Fibroblast of upper back skin (primary cell): Measurements from ENCODE around the gene DPEP3.
A peak's percentile ranks its signal among the peaks of the same experiment; 100 is the strongest.
"Not testable (repeated sequence)": the region's sequence is repeated elsewhere in the genome, so short reads cannot be mapped to it uniquely, and the experiment has no call there.

Experiments used
- DNase-seq: peaks from one replicate; pipeline ENCODE4 v3.0.0-alpha.2; 2013

The DPEP3 gene

DNA sequence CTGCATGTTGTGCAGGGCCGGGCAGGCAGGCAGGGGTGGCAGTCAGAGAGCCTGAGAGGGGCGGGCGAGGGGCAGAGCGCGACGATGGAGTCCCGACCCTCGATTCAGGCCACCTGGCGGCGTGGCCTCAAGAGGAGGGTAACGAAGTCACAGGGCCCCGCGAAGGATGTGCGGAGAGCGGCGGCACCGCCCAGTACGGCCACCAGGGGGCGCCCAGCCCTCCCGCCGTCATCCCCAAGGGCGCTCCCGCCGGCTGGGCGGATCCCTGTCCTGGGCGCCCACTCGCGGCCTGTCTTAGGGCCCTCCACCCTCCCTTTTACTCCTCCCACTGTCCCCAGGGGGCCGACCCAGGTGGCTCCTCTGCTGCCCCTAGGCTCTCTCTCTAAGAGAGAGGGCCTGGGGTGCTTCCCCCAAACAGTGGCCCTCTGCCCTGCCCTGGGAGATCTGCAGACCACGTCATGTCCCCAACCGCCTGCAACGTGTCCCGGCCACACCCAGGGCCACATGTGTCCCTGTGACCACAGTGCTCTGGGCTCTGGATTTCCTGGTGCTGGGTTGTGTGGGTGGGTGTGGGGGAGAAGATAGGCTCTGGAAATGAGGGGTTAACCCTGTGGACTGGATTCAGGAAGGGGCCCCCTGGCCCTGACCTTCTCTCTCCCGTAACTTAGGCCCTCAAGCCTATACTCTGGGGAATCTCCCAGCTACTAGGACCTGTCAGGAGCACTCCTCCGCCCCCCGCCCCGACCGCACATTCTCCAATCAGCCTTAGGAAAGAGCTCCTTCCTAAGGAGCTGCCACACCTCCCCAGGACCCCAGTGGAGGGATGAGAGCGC lies 13.1 kb upstream of the DPEP3 start:
- peak; percentile 73 for DNase-seq

DNA sequence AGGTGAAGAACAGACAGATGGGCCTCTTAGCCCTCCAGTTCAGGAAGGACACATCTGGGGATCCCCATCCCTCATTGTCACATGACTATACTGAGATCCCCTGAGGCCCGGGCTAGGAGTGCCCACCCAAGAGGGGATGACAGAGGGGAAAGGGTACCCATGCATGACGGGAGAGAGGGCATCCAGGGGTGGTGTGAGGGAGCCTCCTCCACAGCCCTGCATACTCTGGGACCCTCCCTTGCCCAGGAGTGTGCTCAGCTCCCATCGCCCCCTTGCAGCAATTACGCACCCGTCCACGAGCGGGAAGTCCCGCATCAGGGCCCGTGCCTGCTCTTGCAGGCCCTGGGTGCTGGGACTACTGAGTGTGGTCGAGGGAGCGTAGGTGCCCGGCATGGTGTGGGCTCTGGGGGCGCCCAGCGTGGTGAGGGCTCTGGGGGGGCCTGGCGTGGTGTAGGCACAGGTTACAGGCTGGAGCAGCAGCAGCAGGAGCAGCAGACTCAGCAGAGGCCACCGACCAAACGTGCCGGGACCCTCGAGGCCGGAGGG lies 12.4 kb upstream of the DPEP3 start:
- no peak for DNase-seq

DNA sequence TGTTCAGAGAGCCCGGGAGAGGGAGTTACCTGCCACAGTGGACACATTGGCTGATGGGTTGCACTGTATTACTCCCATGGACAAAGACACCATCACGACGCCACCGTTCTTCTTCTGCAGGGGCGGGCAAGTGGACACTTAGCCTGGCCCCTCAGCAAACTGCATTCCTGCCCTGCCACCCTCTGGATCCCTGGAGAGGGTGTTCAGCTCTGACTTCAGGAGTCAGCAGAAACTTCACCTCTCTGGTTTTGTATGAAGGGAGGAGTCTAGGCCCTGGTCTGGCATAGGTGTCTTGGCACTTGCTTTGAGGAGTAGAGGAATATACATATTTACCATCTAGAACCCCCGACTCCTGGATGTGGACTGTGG lies 9.7 kb upstream of the DPEP3 start:
- no peak for DNase-seq

DNA sequence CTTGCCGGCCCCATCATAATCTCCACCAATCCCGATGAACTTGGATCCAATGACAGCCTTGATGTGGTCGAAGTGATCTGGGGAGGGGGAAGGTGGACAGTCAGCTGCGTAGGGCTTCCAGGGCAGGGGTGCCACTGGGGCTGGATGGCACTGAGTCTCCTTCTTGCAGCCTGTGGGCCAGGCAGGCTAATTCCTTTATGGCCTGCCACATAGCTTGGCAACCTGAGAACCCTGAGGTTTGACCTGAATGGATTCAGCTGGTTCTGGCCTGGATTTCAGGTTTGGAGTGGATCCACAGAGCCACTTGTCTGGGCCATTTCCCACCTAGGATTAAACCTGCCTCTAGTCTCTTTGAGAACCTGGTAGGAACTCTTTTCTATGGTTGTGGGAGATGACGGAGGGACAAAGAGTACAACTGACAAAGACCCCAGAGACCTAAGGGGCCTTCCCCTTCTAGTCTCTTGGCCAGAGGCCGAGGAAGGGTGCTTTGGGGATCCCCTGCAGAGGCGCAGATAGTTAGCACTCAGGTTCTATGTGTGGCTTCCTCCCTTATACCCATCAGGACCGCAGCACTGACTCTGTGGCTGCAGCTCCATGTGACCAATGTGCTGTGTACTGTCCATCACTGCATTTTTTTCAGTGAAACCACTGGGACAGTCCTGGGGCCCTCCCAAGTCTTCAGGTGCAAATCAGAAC lies 9.2 kb upstream of the DPEP3 start:
- DNase-seq: no peak

DNA sequence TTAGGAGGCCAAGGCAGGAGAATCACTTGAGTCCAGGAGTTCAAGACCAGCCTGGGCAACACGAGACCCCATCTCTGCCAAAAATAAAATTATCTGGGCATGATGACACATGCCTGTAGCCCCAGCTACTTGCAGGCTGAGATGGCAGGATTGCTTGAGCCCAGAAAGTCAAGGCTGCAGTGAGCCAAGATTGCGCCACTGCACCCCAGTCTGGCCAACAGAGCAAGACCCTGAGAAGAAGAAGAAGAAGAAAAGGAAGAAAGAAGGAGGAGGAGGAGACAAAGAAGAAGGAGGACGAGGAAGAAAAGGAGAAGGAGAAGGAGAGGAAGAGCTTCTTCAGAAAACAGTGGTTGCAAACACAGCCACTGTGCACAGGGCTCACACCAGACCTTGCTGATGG lies 8.4 kb upstream of the DPEP3 start:
- no peak for DNase-seq

DNA sequence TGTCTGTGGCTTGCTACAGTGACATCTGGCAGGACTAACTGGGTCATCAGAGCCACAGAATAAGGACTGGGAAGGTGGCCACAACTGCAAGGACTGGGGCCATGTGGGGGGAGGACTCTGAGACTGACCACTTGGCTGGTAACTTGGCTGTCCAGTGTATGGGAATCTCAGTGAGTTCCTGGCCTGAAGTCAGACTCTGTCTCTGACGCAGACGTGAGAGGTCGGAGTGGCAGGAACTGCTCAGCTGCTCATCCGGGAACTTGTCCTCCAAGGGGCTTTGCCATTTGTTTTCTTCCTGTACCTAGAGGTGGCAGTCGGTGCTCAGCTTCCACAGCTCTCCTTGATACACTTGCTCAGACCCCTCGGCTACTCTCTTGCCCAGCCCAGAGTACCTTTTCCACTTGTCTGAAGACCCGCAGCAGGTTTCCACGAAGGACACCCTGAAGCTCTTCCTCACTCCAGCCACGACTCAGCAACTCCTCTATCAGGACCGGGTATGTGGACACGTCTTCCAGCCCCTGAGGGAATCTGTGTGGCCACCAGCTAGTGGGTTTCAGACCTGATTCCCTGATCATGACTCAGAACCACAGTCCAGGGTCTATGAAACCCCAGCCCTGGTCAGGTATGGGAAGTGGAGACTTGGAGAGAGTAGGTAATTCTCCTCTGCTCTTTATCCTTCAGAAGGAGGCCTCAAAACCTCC lies 7.3 kb upstream of the DPEP3 start:
- no peak for DNase-seq

DNA sequence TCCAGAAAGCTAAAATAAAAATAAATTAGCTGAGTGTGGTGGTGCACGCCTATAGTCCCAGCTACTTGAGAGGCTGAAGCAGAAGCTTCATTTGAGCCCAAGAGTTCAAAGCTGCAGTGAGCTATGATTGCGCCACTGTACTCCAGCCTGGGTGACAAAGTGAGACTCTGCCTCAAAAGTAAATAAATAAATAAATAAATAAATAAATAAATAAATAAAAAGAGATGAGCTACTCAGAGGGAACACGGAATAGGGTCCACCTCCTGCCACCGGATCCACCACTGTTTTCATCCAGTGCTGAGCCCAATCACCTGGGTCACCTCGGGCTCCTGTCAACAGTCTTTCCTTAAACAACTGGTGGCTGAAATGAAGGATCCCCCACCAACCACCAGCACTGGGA lies 6.7 kb upstream of the DPEP3 start:
- no peak for DNase-seq

DNA sequence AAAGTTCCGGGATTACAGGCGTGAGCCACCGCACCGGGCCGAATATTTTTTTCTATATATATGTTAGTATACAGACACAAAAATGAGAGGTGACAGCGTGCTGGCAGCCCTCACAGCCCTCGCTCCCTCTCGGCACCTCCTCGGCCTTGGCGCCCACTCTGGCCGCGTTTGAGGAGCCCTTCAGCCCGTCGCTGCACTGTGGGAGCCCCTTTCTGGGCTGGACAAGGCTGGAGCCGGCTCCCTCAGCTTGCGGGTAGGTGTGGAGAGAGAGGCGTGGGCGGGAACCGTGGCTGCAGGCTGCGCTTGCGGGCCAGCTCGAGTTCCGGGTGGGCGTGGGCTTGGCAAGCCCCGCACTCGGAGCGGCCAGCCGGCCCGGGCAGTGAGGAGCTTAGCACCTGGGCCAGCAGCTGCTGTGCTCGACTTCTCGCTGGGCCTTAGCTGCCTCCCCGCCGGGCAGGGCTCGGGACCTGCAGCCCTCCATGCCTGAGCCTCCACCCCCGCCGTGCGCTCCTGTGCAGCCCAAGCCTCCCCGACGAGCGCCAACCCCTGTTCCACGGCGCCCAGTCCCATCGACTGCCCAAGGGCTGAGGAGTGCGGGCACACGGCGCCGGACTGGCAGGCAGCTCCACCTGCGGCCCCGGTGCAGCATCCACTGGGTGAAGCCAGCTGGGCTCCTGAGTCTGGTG lies 1.9 kb upstream of the DPEP3 start:
- no peak for DNase-seq

DNA sequence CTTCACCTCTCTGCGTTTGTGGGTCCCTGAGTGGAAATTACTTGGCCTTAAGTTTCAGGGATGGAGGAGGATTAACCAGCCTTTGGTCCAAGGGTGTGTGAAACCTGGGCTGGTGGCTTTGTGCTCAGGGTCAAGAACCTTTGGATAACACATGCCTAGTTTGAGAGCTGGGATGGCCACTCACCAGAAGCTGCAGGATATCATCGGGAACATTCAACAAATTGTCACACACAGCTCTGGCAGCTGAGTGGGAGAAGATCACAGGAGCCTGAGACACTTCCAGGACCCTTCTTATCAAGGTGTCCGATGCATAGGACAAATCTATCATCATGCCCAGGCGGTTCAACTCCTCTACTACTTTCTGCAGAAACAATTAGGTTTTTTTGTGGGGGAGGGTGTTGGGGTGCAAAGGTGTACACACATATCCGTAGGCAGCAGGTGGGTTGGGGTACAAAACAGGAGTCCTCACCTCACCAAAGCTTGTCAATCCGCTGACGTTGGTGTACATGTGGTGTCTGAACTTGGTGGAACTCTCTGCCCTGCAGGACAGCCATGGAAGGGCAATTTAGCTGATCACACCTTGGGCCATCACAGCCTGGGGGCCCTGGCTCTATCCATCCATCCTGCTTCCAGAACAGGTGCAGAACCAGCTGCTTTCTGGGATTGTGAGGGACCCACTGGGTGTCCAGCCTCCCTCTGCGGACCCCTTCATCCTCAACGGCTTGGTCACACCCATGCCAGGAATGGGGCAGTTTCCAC lies 2.7 kb downstream of the DPEP3 start:
- no peak for DNase-seq

DNA sequence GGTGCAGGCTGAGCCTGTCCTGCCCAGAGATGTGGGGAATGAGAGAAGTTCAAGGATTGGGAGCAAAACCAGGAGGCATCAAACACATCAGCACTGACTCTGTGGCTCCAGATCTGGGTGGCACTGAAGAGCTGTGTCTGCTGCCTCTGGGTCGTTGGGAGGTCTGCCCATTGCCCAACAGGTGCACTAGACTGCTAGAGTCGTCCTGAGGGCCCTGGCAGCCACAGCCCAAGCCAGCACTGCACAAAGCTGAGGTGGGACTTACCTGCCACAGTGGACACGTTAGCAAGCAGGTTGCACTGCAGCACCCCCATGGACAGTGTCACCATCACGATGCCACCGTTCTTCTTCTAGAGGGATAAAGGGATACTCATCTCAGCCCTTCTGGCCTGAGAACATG lies 3.3 kb downstream of the DPEP3 start:
- no peak for DNase-seq

DNA sequence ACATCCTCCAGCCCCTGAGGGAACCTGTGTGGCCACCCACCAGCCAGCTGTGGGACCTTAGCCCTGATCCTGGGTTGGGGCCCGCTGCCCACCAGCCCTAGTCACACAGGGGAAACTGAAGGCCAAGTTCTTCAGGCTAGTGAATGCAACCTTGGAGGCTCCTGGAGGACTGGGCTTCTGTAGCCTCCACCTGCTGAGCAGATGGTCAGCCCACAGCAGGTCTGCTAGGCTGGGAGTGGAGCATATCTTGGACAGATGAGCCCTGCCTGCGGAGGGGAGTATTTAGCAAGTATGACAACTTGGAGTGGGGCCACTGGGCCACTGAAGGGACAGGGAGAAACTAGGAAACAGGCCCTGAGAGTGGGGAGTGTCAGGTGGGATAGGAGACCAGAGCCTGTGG lies 4.1 kb downstream of the DPEP3 start:
- DNase-seq: no peak

DNA sequence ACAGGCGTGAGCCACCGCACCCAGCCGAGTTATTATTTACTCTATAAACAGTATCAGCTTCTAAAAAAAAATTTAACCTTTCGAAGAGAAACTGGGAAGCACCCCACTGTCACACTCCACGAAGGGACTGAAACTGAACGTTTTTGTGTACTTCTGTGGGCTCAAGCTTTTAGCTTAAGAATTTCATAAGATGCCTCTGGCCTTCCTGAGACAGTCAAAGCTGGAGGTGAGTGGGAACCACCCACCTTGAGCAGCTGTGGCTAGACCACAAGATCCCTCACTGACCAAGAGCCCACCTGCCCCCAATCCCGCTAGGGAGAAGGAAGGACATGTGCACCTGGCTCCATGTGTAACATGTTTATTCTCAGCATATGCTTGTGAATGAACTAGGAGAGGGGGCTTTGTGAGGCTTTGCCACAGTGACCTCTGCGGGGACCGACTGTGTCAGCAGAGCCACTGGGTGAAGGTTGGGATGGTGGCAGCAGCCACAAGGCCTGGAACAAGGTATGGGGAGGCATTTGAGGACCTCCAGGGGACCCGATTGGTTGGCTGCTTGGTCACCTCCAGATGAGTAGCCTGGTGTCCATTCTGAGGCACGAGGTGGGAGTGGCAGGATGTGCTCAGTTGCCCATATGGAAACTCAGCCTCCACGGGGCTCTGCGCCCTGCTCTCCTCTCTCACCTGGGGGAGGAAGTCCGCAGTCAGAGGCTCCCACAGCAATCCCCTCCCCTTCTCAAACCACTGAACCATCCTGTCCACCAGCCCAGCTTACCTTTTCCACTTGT lies 4.8 kb downstream of the DPEP3 start:
- no peak for DNase-seq

DNA sequence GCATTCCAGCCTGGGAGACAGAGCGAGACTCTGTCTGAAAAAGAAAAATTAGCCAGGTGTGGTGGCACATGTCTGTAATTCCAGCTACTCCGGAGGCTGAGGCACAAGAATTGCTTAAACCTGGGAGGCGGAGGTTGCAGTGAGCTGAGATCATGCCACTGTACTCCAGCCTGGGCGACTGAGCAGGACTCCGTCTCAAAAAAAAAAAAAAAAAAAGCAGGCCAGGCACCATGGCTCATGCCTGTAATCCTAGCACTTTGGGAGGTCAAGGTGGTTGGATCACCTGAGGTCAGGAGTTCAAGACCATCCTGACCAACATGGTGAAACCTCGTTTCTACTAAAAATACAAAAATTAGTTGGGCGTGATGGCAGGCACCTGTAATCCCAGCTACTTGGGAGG lies 8.0 kb downstream of the DPEP3 start:
- DNase-seq: not testable (repeated sequence)

DNA sequence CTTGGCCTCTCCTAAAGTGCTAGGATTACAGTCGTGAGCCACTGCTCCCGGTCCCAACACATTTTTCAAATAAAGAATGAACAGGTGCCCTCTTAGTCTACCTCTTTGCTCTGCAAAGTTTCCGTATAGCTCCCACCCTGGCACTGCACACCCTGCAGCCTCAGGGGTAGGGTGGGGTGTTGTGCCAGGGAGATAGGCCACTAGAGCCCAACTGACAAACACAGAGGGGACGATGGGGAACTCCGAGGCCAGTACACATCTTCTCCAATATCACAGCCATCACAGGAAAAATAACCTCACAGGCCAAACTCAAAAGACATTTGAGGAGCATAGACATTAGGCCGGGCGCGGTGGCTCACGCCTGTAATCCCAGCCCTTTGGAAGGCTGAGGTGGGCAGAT lies 9.2 kb downstream of the DPEP3 start:
- DNase-seq: no peak

DNA sequence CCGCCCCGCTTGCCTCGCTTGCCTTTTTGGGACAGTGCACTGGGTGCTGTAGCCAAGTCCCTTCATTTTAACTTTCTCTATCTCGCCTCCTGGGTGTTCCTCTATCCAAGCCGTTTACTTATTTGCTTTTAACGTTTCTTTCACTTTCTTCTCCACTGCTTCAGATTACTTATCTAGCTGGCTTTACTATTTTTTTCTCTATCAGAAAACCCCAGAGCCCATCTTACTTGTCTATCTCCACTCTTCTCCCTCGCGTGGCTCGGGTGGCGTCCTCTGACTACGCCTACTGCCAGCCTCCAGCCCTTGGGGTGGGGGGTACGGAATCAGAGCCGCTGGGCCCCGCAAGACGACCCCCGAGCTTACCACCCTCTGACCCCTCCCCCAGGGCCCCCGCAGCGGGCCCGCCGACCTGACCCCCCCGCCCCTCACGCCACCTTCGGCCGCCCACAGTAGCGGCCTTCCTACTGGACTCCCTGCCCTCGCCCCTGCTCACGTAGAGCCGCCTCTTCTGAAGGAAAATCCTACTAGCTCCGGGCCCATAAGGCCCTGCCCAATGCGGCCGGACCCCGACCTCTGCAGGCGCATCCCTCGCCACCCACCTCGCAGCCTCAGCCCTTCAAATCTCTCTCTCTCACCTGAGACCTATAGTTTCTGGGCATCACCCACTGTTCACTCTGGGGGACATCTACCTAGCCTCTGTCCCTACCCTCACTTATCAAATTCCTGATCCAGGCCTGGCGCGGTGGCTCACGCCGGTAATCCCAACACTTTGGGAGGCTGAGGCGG lies 10.9 kb downstream of the DPEP3 start:
- no peak for DNase-seq

DNA sequence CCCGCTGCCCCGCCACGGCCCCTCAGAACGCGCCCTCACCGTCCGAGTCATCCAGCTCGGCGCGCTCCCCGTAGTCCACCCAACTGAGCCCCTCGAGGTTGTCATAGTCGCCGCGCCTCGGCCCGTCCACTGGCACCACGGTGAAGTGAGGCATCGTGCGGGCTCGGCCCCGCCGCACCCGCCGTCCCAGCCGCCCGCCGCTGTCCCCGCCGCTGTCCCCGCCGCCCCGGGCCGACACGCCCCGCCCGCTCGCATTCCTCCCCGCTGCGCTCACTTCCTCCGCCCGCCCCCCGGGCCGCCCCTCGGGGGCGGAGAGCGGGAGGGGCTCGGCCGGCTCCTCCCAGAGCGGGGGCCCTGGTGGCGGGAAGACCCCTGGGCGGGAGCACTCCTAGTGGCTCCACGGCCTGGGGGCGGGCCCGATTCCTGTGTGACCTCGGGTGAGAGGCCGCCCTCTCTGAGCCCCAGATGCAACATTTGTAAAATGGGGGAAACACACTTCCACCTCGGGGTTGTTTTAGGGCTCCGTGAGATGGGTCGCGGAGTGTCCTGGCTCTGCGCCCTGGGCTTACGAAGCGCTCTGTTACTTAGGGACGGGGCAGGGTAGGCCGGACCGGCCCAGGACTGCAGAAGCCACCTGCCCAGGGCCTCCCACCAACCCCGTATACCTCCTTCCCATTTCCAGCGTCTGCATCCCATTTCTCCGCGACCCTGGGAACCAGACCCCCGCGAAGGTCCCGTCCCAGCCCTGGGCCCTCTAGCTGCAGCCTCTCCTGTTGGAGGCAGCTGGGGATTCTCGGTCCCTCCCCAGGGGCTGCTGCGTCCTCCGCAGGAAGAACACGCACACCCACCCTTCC lies 11.7 kb downstream of the DPEP3 start, which contains the start of gene SLC12A4:
Gene SLC12A4 (minus strand): TSS at position 238 of the 854 bp plus-strand sequence. CDS start 84 bp downstream, at position 154.
- peak; percentile 85 for DNase-seq

DNA sequence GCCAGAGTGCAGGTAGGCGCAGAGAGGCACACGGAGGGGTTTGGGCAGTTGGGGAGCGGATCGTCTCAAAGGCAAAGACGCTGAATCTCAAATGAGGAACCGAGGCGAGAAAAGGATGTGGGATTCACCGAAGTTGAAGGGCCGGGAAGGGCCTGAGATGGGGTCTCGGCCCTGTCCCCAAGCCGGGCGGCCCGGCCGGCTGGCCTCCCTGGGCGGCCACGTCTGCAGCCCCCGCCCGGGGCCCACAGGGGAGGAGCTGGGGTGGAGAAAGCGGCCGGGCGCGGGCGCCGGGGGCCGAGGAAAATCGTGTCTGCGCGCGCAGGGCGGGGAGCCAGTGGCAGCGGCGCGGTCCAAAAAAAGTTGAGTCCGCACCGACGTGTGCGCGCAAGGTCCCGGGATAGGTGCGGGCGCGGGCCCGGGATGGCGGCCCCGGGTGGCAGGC lies 12.3 kb downstream of the DPEP3 start:
- DNase-seq: peak; percentile 41

DNA sequence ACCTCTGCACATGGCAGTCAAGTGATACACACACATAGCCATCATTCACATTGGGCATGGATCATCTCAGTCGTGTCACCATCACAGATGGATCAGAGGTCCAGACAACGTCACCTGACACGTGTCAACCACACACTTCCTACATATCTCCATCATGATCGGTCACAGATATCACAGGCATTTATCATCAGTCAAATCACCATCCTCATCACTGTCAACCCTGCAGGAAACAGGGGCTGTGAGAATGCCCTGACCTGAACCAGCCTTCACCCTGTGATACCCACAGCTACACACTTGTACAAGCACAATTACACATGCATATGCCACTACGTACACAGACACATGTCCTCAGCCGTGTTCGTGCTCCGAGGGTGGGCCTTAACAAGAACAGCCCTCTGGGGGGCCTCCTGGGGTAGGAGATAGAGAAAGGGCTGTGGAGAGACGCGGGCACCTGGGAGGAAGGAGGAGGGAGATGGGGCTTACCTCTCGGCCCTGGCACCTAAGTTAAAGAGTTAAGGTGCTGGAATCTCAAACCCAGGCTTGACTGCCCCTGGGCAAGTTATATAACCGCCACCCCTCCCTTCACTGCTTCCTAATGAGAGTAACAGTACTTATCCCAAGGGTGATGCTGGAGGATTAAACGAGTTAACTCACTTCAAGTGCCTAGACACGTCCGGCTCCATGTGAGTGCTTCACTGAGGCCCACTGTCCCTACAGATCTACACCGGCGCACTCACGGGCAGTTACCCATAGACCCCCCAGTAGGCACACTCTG lies 12.9 kb downstream of the DPEP3 start:
- peak; percentile 22 for DNase-seq
